HG03442 (cell line): ENCODE measurements around the gene FOXA3.

ENCODE experiments used
- ATAC-seq: cut with Tn5 transposase; IDR thresholded peaks from one replicate; pipeline ENCODE4 v1.9.1; 2021; ENCODE audit warnings: mild to moderate bottlenecking, moderate library complexity; ENCODE audit not compliant: unreplicated experiment

Gene FOXA3

DNA sequence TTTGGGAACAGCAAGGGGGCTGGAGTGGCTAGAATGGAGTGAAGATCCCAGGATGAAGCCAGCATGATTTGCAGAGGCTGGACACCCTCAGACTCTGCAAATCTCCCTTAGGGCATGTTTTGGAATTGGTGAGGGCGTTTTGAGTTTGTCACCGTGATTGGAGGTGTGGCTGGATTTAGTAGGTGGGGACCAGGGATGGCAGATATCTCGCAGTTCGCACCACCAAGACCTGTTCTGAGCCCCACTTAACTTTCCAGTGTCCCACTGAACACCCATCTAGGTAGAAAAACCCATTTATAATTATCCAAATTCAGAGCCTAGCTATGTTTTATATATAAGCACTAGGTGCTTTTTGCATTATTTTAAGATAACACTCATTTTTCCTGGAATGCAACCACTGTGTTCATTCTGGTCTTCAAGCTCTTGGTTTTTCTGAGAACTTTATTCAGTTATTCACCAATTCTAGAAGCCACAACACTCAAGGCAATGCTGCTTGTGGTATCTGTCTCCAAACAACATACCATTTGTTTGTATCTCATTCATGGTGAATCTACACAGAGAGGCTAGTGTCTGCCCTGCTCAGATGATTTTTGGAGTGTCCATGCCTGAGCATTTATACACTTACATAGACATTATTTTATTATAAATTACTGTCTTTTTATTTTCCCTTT is 53.4 kb downstream of the FOXA3 start:
- no peak for ATAC-seq

DNA sequence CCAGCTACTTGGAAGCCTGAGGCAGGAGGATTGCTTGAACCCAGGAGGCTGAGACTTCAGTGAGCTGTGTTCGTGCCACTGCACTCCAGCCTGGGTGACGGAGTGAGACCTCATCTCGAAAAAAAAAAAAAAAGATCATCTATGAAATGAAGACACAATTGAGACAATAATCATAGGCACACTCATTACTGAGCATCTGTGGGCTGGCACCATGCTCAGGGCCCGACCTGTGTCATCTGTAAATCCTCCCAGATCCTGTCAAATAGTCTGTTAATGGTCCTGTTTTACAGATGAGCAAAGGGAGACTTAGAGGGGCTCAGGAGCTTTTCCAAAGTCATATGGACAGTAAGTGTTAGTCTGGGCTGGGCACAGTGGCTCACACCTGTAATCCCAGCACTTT is 54.6 kb downstream of the FOXA3 start:
- no peak for ATAC-seq

DNA sequence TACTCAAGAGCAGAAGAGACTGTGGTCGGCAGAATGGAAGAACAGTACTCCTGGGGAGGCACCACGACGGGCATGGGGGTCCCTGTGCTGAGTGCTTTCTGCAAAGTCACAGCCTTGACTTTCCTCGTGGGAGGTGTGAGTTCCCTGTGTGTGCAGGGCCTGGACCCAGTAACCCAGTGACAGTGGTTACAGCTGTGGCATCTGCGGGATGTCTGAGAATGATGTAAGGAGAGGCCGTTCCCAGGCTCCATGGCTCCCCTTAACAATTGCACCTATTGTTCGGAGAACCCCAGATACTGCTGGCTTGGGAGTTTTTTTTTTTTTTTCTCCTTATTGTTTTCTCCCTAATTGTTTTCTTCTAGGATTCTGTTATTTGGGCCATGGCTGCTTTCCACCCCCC is 55.6 kb downstream of the FOXA3 start:
- ATAC-seq, result no peak

DNA sequence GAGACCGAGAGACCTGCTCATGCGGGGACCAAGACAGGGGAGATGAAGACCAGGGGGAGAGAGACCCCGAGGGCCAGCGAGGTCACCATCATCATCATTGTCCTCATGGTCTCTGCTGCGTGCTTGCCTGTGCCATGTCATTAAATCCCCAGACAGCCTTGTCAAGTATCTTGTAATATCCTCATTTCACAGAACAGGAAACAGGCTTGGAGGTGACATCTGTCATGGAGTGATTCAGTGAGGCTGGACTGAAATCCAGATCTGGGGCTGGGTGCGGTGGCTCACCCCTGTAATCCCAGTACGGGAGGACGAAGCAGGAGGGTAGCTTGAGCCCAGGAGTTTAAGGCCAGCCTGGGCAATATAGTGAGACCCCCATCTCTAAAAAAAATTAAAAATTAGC is 56.3 kb downstream of the FOXA3 start:
- no peak for ATAC-seq

DNA sequence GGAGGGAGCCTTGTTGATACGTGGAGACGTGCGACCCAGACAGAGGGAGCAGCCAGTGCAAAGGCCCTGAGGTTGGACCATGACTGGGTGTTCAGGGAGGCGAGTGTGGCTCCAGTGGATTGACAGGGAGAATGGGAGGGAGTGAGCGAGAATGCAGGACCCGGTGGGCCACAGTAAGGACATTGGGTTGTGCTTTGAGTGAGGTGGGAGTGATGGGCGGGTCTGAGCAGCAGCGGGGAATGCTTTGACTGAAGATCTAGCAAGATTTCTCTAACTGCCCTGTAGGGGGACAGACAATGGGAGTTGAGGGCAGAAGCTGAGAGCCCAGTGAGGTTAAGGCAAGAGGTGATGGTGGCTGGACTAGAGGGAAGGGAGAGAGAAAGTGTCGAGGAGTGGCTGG is 58.2 kb downstream of the FOXA3 start:
- ATAC-seq, result no peak
